Purkinje cell (primary cell): ENCODE measurements around the gene CDK5. TPM values are rescaled to one million over a fixed set of nuclear protein-coding genes. Genes with fewer than 3 reads are reported as not detected.

ENCODE experiments used
- polyA plus RNA-seq: library from polyadenylated mRNA; unstranded; fragments of >200 nt; fragmentation: Nextera tagmentation; gene quantifications from 2 replicates; pipeline ENCODE4 v1.2.1, GENCODE V29; 2014

Gene CDK5
- 109 and 121 TPM in 2 replicates for polyA plus RNA-seq

GRCh38 chr7:151057506-151057988 is at the start of gene CDK5:
TSS of gene CDK5 (minus strand) at chr7:151057897. CDS start at chr7:151057848, 49 bp downstream.

GRCh38 chr7:151085691-151086620 is 28.3 kb upstream of the CDK5 start, which contains the start of gene AGAP3:
TSS of gene AGAP3 (plus strand) at chr7:151086475. CDS start at chr7:151086742, 267 bp downstream.

GRCh38 chr7:151083071-151083823 is 25.6 kb upstream of the CDK5 start, which contains the start of gene TMUB1:
TSS of gene TMUB1 (minus strand) at chr7:151083493. CDS start at chr7:151082563, 930 bp downstream.

GRCh38 chr7:151080522-151081169 is 22.9 kb upstream of the CDK5 start, which contains the start of gene FASTK:
TSS of gene FASTK (minus strand) at chr7:151080809. CDS start at chr7:151080766, 43 bp downstream.

DNA sequence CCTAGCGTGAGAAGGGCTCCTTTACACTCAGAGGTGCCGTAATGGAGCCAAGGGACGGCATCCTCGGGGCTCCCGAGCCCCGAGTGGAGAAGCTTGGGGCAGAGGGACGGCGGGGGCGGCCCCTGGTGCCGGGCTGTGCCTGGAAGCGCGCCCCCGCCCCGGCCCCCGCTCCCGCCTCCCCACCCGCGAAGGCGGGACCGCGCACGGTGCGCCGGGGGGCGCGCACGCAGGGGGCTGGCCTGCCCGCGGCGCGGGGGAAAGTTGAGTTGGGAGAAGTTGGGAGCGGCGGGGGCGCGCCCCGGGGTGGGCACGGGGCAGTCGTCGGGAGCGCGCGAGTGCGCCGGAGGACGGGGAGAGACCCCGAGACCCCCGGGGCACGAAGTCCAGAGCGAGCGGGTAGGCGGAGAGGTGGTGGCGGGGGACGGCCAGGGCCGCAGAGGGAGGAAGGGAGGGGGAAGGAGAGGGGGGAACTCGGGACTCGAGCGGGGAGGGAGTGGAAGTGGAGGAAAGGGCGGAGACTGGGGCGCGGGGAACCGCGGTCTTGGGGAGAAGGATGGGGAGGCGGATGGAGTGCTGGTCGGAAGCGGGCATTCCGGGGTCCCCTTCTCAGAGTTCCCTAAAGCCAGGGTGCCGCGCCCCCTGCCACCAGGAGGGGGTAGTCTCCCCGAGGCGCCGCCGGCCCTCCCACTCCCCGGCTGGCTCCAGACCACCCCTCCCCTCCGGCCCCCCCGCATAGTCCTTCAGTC is 1.8 kb upstream of the CDK5 start, which contains the start of gene SLC4A2:
Gene SLC4A2, plus strand, starts transcription at position 223 of the 746 bp plus-strand sequence. CDS start 2,399 bp downstream, outside the sequence.

DNA sequence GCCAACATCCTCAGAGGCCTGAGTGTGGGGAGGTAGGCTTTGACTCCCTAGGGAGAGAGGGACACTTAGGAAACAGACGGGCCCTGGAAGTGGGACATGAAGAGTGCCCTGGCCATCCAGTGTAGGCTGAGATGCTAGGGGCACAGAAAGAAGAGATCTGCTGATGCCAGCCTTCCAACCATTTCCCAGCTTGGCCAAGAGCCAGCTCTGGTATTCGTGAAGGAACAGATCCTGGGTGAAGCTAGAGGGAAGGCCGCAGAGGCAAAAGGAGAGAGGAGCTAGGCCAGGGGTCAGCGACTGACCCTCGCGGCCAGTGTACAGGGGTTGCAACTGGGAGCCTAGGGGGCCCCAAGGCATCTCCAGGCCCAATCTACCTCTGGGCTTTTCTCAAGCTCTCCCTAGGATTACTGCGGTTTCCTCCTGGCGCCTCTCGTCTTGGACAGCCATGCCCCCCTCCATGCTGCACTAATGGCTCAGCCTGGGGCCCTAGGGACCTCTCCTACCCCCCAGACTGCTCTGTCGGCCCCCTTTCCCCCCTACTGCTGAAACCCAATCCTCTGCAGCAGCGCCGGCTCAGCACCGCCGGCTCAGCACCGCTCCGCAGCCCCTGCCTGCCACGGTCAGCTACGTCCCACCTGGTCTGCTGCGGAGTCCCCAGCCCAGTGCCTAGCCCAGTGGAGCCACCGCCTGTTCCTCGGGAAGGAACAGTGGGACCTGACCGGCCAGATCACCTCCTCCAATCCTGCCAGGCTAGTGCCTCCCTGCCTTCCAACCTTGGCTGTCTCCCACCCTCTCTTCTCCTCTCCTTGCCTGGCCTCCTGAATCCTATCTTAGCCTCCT is 9.5 kb downstream of the CDK5 start, which contains the start of gene ASIC3:
Gene ASIC3, plus strand, starts transcription at position 556 of the 840 bp plus-strand sequence. CDS start 355 bp downstream, outside the sequence.

GRCh38 chr7:151028131-151028947 is 29.4 kb downstream of the CDK5 start, which contains the start of gene ABCB8:
TSS of gene ABCB8 (plus strand) at chr7:151028450. CDS start at chr7:151028516, 66 bp downstream.

GRCh38 chr7:151024435-151025056 is 33.2 kb downstream of the CDK5 start, which contains the start of gene ATG9B:
TSS of gene ATG9B (minus strand) at chr7:151024494. CDS start at chr7:151024423, 71 bp downstream.

Other genes with a start within 250 kb of the CDK5 start
- gene AOC1, start 205.4 kb downstream of the CDK5 start, polyA plus RNA-seq = not detected in 2 replicates
- 4.1 and 6.4 TPM in 2 replicates for gene KCNH2, start 79.6 kb downstream of the CDK5 start, polyA plus RNA-seq
- gene NOS3, start 66.9 kb downstream of the CDK5 start, polyA plus RNA-seq = not detected in 2 replicates
- gene ATG9B, start 33.4 kb downstream of the CDK5 start, polyA plus RNA-seq = 2.2 TPM in 2 replicates
- 2.3 and 3.6 TPM in 2 replicates for gene ABCB8, start 29.4 kb downstream of the CDK5 start, polyA plus RNA-seq
- gene ASIC3, start 9.4 kb downstream of the CDK5 start, polyA plus RNA-seq = 3.1 and 3.3 TPM in 2 replicates
- gene SLC4A2, start 1.7 kb upstream of the CDK5 start, polyA plus RNA-seq = 2.2 and 8.2 TPM in 2 replicates
- 1.3 and 1.9 TPM in 2 replicates for gene FASTK, start 22.9 kb upstream of the CDK5 start, polyA plus RNA-seq
- 0.53 TPM in 1 of 2 replicates, not detected in the other for gene TMUB1, start 25.6 kb upstream of the CDK5 start, polyA plus RNA-seq
- gene AGAP3, start 28.6 kb upstream of the CDK5 start, polyA plus RNA-seq = 15.5 and 22.0 TPM in 2 replicates
- not detected in 2 replicates for gene GBX1, start 109.8 kb upstream of the CDK5 start, polyA plus RNA-seq
- not detected in 2 replicates for gene ASB10, start 129.4 kb upstream of the CDK5 start, polyA plus RNA-seq
- not detected in 2 replicates for gene H2BK1, start 152.6 kb upstream of the CDK5 start, polyA plus RNA-seq
- gene ABCF2, start 169.3 kb upstream of the CDK5 start, polyA plus RNA-seq = 11.9 and 16.6 TPM in 2 replicates
- 0.94 and 2.9 TPM in 2 replicates for gene CHPF2, start 174.6 kb upstream of the CDK5 start, polyA plus RNA-seq
- 9.6 and 10.6 TPM in 2 replicates for gene SMARCD3, start 190.8 kb upstream of the CDK5 start, polyA plus RNA-seq